T-helper 1 cell treated with Interleukin-12 subunit alpha and Interleukin-12 subunit beta and Interleukin-4 antibody, amounts not matched to agents 30 ng/mL and 1 ng/mL, for 36 hours (primary cell): Measurements from ENCODE around the gene MARF1. TPM values are rescaled to one million over a fixed set of nuclear protein-coding genes. Genes with fewer than 3 reads are reported as not detected.
"Not testable (repeated sequence)": the region's sequence is repeated elsewhere in the genome, so short reads cannot be mapped to it uniquely, and the experiment has no call there.

Experiments used
- intact Hi-C: fragments of 100-400 bp; cut with micrococcal nuclease; formaldehyde crosslinking; loops from one replicate; pipeline ENCODE4 v1.15.1; 2024
- total RNA-seq: library from RNA; stranded (reverse); gene quantifications from 2 replicates; pipeline ENCODE4 v1.2.3, GENCODE V29; 2022

MARF1 gene, protein sequence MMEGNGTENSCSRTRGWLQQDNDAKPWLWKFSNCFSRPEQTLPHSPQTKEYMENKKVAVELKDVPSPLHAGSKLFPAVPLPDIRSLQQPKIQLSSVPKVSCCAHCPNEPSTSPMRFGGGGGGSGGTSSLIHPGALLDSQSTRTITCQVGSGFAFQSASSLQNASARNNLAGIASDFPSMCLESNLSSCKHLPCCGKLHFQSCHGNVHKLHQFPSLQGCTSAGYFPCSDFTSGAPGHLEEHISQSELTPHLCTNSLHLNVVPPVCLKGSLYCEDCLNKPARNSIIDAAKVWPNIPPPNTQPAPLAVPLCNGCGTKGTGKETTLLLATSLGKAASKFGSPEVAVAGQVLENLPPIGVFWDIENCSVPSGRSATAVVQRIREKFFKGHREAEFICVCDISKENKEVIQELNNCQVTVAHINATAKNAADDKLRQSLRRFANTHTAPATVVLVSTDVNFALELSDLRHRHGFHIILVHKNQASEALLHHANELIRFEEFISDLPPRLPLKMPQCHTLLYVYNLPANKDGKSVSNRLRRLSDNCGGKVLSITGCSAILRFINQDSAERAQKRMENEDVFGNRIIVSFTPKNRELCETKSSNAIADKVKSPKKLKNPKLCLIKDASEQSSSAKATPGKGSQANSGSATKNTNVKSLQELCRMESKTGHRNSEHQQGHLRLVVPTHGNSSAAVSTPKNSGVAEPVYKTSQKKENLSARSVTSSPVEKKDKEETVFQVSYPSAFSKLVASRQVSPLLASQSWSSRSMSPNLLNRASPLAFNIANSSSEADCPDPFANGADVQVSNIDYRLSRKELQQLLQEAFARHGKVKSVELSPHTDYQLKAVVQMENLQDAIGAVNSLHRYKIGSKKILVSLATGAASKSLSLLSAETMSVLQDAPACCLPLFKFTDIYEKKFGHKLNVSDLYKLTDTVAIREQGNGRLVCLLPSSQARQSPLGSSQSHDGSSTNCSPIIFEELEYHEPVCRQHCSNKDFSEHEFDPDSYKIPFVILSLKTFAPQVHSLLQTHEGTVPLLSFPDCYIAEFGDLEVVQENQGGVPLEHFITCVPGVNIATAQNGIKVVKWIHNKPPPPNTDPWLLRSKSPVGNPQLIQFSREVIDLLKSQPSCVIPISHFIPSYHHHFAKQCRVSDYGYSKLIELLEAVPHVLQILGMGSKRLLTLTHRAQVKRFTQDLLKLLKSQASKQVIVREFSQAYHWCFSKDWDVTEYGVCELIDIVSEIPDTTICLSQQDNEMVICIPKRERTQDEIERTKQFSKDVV (N-terminal part only)
- total RNA-seq: 85.5 and 86.1 TPM in 2 replicates

GRCh38 chr16:15643048-15643945 lies at the start of gene MARF1:
TSS of gene MARF1 (minus strand) at chr16:15643154. CDS start at chr16:15639233, 3,921 bp downstream.
- intact Hi-C loops: loop anchor here (1.0 to 10.0 kb wide), 10 partner anchors 16 to 668 kb away; partner anchors contain the start of genes CEP20, NTAN1, PDXDC1 and RRN3

GRCh38 chr16:15692508-15692907 lies 49.6 kb upstream of the MARF1 start:
- intact Hi-C loops: not testable (repeated sequence)

DNA sequence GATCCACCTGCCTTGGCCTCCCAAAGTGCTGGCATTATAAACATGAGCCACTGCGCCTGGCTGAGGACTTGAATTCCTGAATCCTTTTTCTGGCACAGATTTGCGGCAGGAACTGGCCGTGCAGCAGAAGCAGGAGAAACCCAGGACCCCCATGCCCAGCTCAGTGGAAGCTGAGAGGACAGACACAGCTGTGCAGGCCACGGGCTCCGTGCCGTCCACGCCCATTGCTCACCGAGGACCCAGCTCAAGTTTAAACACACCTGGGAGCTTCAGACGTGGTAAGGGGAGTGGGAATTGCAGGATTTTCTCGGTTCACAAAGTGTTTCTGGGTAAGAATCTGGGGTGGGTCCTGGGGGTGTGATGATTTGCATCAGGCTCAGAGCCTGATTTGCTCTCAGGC lies 48.1 kb upstream of the MARF1 start:
- intact Hi-C loops: no loop called here

DNA sequence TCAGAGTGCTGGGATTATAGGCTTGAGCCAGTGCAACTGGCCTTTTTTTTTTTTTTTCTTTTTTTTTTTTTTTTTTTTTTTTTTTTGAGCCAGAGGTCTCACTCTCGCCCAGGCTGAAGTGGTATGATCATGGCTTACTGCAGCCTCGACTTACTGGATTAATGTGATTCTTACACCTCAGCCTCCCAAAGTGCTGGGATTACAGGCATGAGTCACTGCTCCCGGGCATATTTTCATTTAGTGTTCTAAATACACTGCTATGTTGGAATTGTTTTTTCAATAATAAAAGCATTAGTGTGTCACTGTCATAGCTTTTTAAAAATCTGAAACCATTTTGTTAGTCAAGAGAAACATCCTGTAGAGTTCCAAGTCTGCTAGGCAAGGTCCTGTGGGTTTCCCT lies 47.3 kb upstream of the MARF1 start:
- intact Hi-C loops: no loop called here

- intact Hi-C loops: no loop called here
Observed at GRCh38 chr16:15689290-15689689, 46.3 kb upstream of the MARF1 start.

GRCh38 chr16:15686287-15686686 lies 43.3 kb upstream of the MARF1 start:
- intact Hi-C loops: no loop called here

DNA sequence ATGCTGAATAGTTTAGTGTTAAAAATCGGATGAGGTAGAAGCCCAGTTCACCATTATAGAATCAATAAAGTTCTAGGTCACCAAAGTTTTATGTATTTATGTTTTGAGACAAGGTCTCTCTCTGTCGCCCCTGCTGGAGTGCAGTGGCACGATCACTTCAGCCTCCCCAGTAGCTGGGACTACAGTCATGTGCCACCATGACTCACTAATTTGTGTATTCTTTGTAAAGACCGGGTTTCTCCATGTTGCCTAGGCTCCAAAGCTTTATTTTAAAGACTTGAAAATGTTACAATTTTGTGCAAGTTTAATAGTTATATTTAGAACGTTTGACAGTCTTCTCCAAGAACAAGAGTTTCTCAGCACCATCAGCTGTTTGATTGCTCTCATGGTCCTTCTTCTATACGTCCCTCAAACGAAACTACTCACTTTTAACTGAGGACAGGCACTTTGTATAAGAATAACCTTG lies 39.2 kb upstream of the MARF1 start:
- intact Hi-C loops: loop anchor here (1.0 kb wide), 2 partner anchors 9 to 40 kb away; no protein-coding TSS in a partner anchor

GRCh38 chr16:15677447-15677846 lies 34.5 kb upstream of the MARF1 start:
- intact Hi-C loops: loop anchor here (10.0 kb wide), 1 partner anchor 207 kb away; the partner anchor contains the start of gene CEP20

DNA sequence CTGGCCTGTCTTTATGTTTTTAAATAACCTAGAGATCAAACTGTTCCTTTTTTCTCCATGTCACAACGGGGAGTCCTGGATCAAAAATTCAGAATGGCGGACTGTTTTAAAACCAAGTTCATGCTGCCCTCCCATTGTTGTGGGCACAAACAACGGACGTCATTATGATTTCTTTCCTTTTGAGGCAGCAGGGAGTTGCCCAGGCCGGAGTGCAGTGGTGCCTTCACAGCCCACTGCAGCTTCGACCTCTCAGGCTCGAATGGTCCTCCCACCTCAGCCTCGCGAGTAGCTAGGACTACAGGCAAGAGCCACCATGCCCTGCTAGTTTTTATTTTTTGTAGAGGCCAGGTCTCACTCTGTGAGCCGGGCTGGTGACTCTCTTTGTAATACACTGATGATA lies 33.6 kb upstream of the MARF1 start:
- intact Hi-C loops: loop anchor here (10.0 kb wide), 1 partner anchor 208 kb away; the partner anchor contains the start of gene CEP20

- intact Hi-C loops: loop anchor here (10.0 kb wide), 1 partner anchor 210 kb away; the partner anchor contains the start of gene CEP20
Observed at GRCh38 chr16:15674571-15674970, 31.6 kb upstream of the MARF1 start.

GRCh38 chr16:15672514-15673167 lies 29.7 kb upstream of the MARF1 start:
- intact Hi-C loops: loop anchor here (1.0 to 10.0 kb wide), 6 partner anchors 10 to 212 kb away; partner anchors contain the start of genes CEP20, MARF1 and NDE1

- intact Hi-C loops: loop anchor here (1.0 to 10.0 kb wide), 3 partner anchors 13 to 213 kb away; partner anchors contain the start of genes CEP20 and NDE1
Observed at GRCh38 chr16:15672127-15672513, 29.2 kb upstream of the MARF1 start.

- intact Hi-C loops: loop anchor here (1.0 to 10.0 kb wide), 3 partner anchors 12 to 213 kb away; partner anchors contain the start of genes CEP20 and NDE1
Observed at GRCh38 chr16:15671530-15672117, 28.7 kb upstream of the MARF1 start.

GRCh38 chr16:15667091-15667742 lies 24.3 kb upstream of the MARF1 start:
- intact Hi-C loops: no loop called here

DNA sequence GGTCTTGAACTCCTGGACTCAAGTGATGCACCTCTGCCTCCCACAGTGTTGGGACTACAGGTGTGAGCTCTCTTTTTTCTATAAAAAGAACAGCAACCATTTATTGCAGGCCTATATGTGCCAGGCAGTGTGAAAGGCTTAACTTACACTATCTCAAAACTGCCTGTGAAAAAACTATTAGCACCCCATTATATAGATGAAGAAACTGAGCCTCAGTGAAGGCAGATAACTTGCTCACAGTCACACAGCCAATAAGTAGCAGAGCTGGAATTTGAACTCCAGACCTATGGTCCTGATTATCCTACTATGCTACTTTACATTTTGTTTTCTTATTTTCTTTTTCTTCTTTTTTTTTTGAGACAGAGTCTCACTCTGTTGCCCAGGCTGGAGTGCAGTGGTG lies 22.2 kb upstream of the MARF1 start:
- intact Hi-C loops: no loop called here

- intact Hi-C loops: no loop called here
Observed at GRCh38 chr16:15660203-15660601, 17.2 kb upstream of the MARF1 start.

DNA sequence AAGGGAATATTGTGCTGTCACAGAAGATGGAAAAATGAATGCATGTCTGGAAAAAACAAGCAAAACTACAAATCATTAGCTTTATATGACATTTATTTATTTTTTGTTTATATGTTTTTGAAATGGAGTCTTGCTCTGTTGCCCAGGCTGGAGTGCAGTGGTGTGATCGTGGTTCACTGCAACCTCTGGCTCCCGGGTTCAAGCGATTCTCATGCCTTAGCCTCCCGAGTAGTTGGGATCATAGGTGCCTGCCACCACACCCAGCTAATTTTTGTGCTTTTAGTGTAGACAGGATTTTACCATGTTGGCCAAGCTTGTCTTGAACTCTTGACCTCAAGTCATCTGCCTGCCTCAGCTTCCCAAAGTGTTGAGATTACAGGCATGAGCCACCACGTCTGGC lies 15.6 kb upstream of the MARF1 start:
- intact Hi-C loops: no loop called here

GRCh38 chr16:15658149-15658548 lies 15.2 kb upstream of the MARF1 start:
- intact Hi-C loops: no loop called here
